ENCODE measurements around the gene MACROD1.
A peak's percentile ranks its signal among the peaks of the same experiment; 100 is the strongest.

Gene MACROD1

GRCh38 chr11:64202992-64203391 is 37.1 kb upstream of the MACROD1 start:
- no peak for TF ChIP-seq EGR1 (IDR thresholded peaks at IDR 0.05)
- TF ChIP-seq USF1 (IDR thresholded peaks at IDR 0.05) = no peak
- TF ChIP-seq CREB1 (IDR thresholded peaks at IDR 0.05; ENCODE audit: low read depth) = no peak
- TF ChIP-seq CEBPB (IDR thresholded peaks at IDR 0.05) = no peak
- TF ChIP-seq TAF1 (IDR thresholded peaks at IDR 0.05; ENCODE audit: low read depth) = no peak
- no peak for TF ChIP-seq MAX (IDR thresholded peaks at IDR 0.05)
- no peak for TF ChIP-seq ZBTB7A (IDR thresholded peaks at IDR 0.05; ENCODE audit: low read depth)
- no peak for TF ChIP-seq TCF12 (IDR thresholded peaks at IDR 0.05; ENCODE audit: low read depth)
- no peak for TF ChIP-seq YY1 (IDR thresholded peaks at IDR 0.05; ENCODE audit: low read depth)
- TF ChIP-seq NFIC (IDR thresholded peaks at IDR 0.05) = no peak
- TF ChIP-seq EP300 (IDR thresholded peaks at IDR 0.05; ENCODE audit: borderline replicate concordance) = no peak
- TF ChIP-seq RAD21 (IDR thresholded peaks at IDR 0.05; ENCODE audit: low read depth) = no peak
- no peak for TF ChIP-seq REST (IDR thresholded peaks at IDR 0.05; ENCODE audit: low read depth)
- TF ChIP-seq TEAD4 (IDR thresholded peaks at IDR 0.05) = no peak
- TF ChIP-seq FOXM1 (IDR thresholded peaks at IDR 0.05; ENCODE audit: borderline replicate concordance, low read depth) = no peak

GRCh38 chr11:64201543-64201942 is 35.6 kb upstream of the MACROD1 start:
- TF ChIP-seq REST (IDR thresholded peaks at IDR 0.05; ENCODE audit: low read depth) (no peak), CEBPB (IDR thresholded peaks at IDR 0.05) (0 out of 2 replicates have a peak, but pooled peaks have one; percentile 3), TCF12 (IDR thresholded peaks at IDR 0.05; ENCODE audit: low read depth) (no peak), ZBTB7A (IDR thresholded peaks at IDR 0.05; ENCODE audit: low read depth) (no peak), USF1 (IDR thresholded peaks at IDR 0.05) (no peak)

- TF ChIP-seq TEAD4 (IDR thresholded peaks at IDR 0.05) (no peak), CEBPB (IDR thresholded peaks at IDR 0.05) (no peak), NFIC (IDR thresholded peaks at IDR 0.05) (no peak), EGR1 (IDR thresholded peaks at IDR 0.05) (no peak), REST (IDR thresholded peaks at IDR 0.05; ENCODE audit: low read depth) (no peak), YY1 (IDR thresholded peaks at IDR 0.05; ENCODE audit: low read depth) (no peak), TCF12 (IDR thresholded peaks at IDR 0.05; ENCODE audit: low read depth) (no peak), RAD21 (IDR thresholded peaks at IDR 0.05; ENCODE audit: low read depth) (no peak), USF1 (IDR thresholded peaks at IDR 0.05) (no peak), CREB1 (IDR thresholded peaks at IDR 0.05; ENCODE audit: low read depth) (no peak), TAF1 (IDR thresholded peaks at IDR 0.05; ENCODE audit: low read depth) (no peak), FOXM1 (IDR thresholded peaks at IDR 0.05; ENCODE audit: borderline replicate concordance, low read depth) (no peak), EP300 (IDR thresholded peaks at IDR 0.05; ENCODE audit: borderline replicate concordance) (no peak), MAX (IDR thresholded peaks at IDR 0.05) (no peak), ZBTB7A (IDR thresholded peaks at IDR 0.05; ENCODE audit: low read depth) (no peak)
These were observed 32.6 kb upstream of the MACROD1 start for GRCh38 chr11:64198511-64198910.

- TF ChIP-seq EP300 (IDR thresholded peaks at IDR 0.05; ENCODE audit: borderline replicate concordance) = no peak
- no peak for TF ChIP-seq RAD21 (IDR thresholded peaks at IDR 0.05; ENCODE audit: low read depth)
- no peak for TF ChIP-seq REST (IDR thresholded peaks at IDR 0.05; ENCODE audit: low read depth)
- no peak for TF ChIP-seq TEAD4 (IDR thresholded peaks at IDR 0.05)
- no peak for TF ChIP-seq ZBTB7A (IDR thresholded peaks at IDR 0.05; ENCODE audit: low read depth)
- TF ChIP-seq FOXM1 (IDR thresholded peaks at IDR 0.05; ENCODE audit: borderline replicate concordance, low read depth) = no peak
- no peak for TF ChIP-seq EGR1 (IDR thresholded peaks at IDR 0.05)
- TF ChIP-seq NFIC (IDR thresholded peaks at IDR 0.05) = no peak
- no peak for TF ChIP-seq USF1 (IDR thresholded peaks at IDR 0.05)
- no peak for TF ChIP-seq TCF12 (IDR thresholded peaks at IDR 0.05; ENCODE audit: low read depth)
These were observed 30.7 kb upstream of the MACROD1 start for GRCh38 chr11:64196626-64197025.

All from Ishikawa (cell line).